Thyroid gland (tissue), 4 donors: Measurements from ENCODE around the gene C22orf15.

Experiments
- POLR2A ChIP-seq, 2 donors: fragments of 450-650 bp; IDR thresholded peaks; one replicate each; pipeline ENCODE4 v1.6.1; 2017; ENCODE audit warnings: antibody characterized with exemption in 2 of 2, mild to moderate bottlenecking in 2 of 2, moderate library complexity in 1 of 2
- TF ChIP-seq, protein P1 (sequence below), 6 experiments: fragments of 200-600 bp in 3 of 6; fragments of 450-650 bp in 3 of 6; sonication (generic) in 3 of 6; IDR thresholded peaks; one replicate each; pipeline ENCODE4 v1.5.1; 2016 to 2019; ENCODE audit warnings: antibody characterized with exemption in 6 of 6, mild to moderate bottlenecking in 2 of 6, inconsistent platforms in 1 of 6, moderate library complexity in 1 of 6

DNA sequence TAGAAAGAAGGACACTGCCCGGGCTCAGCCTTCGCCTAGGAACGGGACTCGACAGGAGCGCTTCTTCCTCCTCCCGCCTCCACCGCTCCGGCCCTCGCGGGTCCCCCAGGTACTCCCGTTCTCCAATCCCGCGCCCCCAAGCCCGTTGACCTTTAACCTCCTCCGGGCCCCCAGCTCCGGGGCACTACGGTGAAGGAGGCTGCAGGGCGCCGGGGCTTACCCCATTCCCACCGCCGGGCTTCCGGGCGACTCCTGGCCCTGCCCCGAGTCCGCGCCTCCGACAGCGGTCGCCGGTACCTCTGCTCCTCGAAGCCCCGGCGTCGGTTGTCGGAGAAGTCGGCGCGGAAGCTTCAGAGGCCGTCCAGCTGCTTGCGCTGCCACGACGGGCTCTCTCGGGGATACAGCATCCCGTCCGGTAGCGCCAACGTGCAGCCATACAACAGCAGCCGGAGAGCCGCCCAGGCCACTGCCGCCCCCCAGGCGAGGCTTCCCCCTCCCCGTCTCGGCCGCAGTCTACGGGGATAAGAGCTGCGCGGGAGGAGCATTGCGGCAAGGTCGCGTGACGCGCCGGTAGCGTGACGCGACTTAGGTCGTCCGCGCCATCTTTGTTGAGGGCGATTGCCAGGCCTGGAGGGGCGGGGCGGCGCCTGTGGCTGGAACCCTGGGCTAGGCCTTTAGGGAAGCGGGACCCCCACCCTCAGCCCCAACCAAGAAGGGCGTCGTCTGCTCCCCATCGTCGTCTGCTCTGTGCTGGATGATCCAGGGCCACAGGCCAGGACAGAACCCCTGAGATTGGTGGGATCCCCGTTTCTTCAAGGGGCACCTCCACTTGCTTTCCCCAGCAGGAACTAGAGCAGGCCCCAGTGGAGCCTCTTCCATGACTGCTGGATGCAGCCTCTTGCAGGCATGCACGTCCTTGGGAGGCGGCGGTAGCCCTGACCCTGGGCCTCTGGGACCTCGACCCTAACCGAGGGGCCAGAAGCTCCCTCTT is 45.7 kb upstream of the C22orf15 start:
- TF ChIP-seq, protein P1, sequence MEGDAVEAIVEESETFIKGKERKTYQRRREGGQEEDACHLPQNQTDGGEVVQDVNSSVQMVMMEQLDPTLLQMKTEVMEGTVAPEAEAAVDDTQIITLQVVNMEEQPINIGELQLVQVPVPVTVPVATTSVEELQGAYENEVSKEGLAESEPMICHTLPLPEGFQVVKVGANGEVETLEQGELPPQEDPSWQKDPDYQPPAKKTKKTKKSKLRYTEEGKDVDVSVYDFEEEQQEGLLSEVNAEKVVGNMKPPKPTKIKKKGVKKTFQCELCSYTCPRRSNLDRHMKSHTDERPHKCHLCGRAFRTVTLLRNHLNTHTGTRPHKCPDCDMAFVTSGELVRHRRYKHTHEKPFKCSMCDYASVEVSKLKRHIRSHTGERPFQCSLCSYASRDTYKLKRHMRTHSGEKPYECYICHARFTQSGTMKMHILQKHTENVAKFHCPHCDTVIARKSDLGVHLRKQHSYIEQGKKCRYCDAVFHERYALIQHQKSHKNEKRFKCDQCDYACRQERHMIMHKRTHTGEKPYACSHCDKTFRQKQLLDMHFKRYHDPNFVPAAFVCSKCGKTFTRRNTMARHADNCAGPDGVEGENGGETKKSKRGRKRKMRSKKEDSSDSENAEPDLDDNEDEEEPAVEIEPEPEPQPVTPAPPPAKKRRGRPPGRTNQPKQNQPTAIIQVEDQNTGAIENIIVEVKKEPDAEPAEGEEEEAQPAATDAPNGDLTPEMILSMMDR (IDR thresholded peaks at IDR 0.05) = no peak
- peak in 1 of 2 donors; percentile 90 for TF ChIP-seq POLR2A (IDR thresholded peaks at IDR 0.05)
